Fibroblast of the aortic adventitia (primary cell): ENCODE data around the gene ZNRD2. TPM values are rescaled to one million over a fixed set of nuclear protein-coding genes. Genes with fewer than 3 reads are reported as not detected.

Source experiments
- DNase-seq: peaks from one replicate; pipeline ENCODE4 v3.0.0-alpha.2; 2010; ENCODE audit warnings: low read depth
- H3K4me3 ChIP-seq: 2 replicates; pipeline ENCODE4 v1.5.1; 2011; ENCODE audit warnings: low read depth, mild to moderate bottlenecking, control low read depth, low read length, moderate library complexity
- CTCF ChIP-seq: IDR thresholded peaks from 2 replicates; pipeline ENCODE4 v1.5.1; 2011; ENCODE audit warnings: mild to moderate bottlenecking, low read length, control low read depth, inconsistent platforms; ENCODE audit not compliant: insufficient read depth
- total RNA-seq: library from RNA; depleted of rRNA; stranded (reverse); fragments of >200 nt; gene quantifications from 2 replicates; pipeline ENCODE4 v1.2.3, GENCODE V29; 2012; ENCODE audit warnings: low replicate concordance

Gene ZNRD2
- total RNA-seq, 1 donor, result 48.0 TPM

DNA sequence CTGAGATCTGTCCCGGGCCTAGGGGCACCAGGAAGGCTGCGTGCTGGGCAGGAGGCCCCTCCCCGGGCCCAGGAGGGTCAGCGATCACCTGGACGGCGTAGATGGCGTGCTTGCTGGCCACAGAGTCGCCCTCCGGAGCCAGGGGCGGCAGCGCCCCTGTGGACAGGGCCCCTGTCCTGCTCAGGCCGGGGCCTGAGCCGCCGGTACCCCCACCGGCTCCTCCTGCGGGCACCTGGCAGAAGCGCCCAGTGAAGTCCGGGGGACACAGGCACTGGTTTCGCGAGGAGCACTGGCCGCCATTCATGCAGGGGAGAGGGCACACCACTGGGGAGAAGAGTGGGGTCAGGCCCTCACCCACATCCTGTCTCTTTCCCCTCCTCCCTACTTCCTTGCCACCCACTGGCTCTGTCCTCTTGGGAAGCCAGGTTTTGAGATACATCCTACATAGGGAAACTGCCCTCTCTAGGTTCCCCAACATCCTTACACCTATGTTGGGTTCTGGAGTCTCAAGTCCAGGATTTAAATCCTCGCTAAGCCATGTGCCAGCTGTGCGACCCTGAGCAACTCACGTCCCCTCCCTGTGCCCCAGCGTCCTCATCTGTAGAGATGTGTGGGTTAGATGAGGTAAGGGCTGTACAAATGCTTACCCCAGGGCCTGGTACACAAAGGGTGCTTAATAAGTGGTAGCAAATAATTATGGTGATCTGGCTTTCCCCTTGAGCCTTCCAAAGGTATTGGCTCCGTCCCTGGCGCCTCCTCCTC, 16.0 kb upstream of the ZNRD2 start:
- no peak overlapping the region for H3K4me3 ChIP-seq
- no peak for DNase-seq
- no peak for TF ChIP-seq CTCF

DNA sequence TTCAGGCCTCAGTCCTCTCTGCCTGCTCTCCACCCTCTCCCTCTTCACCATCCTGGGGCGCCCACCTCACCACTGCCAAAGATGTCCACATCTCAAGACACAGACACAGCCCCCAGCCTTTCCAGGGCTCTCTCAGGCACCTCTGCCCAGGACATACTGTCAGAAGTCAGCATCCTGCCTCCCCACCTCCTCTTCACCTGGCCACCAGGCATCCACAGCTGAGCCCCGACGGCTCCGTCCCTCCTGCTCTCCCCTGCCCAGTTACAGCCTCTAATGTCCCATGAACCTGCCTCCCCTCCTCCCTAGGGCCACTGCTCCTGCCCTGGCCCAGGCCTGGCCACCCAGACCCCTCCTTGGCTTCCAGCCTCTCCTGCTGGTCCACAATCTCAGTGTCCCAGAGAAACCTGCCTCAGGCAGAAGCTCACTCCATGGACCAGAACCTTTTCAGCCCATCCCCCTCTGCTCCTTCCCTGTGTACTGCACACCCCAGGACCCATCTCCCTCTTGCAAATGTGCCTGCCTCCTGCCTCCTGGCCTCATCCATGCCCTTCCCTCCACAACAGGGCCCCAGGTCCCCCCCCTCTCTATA, 15.3 kb upstream of the ZNRD2 start:
- no peak for DNase-seq
- H3K4me3 ChIP-seq, result no peak overlapping the region
- TF ChIP-seq CTCF, result no peak

DNA sequence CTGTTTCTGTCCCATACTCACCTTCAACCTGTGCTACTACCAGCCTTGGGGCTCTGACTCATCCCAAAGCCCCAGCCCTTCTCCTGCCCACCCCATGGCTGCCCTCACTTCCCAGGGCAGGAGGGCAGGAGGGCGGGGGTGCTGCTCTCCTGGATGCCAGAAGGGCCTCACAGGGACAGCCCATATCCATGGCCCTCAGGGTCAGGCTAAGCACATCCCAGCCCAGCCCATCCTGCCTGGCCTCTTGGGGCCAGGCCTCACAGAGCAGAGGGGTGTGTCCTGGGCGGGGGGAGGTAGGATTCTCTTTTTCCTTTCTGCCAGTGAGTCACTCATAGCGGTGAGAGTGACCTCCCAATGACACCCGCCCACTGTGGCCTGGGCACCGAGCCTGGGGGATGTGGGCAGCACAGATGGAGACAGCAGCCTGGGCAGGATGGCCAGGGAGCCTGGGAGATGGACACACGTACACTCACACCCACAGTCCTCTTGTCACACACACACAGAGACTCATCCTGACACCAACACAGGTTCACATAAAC, 14.5 kb upstream of the ZNRD2 start:
- peak overlapping the region; percentile 47 for H3K4me3 ChIP-seq
- TF ChIP-seq CTCF, result no peak
- peak; percentile 76 for DNase-seq

DNA sequence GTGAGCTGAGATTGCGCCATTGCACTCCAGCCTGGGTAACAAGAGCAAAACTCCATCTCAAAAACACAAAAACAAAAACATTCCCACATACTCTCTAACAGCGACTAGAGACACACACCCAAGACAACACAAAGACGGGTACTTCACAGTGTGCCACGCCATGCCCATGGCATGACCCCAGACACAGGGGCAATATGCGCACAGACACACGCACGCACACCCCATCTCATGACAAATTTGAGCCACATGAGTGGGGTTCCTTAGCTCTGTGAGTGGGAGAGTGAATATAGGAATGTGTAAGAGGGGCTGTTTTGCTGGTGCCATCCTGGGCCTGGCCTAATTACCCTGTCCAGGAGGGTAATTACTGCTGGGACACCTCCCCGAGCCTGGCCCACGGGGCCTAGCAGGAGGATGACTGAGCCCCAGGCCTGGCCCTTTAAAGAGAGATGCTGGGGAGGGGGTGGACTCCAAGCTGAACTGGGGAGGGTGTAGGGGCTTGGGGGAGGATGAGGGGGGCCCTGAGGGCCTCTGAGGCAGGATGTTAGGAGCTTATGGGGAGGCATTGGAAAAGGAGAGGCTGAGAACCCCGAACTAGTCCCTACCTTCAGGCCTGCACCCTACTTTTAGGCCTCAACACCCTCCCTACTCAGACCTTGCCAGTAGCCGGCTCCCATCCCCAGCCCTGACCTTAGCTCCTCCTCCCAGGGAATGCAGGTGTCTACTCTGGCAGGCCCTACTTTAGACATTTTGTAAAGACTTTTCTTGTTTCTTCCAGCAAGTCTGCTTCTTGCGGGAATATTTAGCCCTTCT, 13.6 kb upstream of the ZNRD2 start:
- DNase-seq, result no peak
- peak overlapping the region; percentile 74 for H3K4me3 ChIP-seq
- no peak for TF ChIP-seq CTCF

DNA sequence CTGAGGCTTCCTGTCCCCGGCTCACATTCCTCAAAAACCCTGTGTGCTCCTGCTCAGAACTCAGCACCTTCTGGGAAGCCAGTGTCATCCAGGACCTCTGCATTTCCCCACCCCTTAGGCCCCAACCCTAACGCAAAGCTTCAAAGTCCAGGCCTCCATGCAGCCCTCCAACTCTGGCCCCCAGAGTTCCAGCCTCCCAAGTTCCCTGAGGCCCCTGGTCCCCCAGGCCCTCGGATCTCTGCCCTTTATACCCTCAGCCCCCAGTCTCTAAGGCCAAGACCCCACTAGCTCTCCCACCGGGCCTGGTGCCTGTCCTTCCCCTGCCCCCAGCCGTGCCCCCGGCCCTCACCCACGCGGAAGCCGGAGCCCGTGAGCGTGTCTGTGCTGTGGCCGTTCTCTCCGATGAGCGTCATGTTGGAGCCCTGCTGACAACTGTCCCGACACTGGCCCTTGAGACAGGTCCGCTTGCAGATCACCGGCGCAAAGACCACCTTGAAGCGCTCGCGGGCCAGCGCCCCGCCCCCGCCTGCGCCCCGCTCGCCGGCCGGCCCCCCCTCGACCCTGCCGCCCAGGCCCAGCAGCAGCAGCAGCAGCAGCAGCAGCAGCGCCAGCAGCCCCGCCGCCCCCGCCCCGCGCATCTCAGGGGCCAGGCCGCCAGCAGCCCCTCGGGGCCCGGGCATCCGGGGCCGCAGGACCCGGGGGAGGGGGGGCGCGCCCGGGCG, 12.8 kb upstream of the ZNRD2 start:
- TF ChIP-seq CTCF, result no peak
- DNase-seq, result peak; percentile 35

More for the DNA sequence above, 12.8 kb upstream of the ZNRD2 start:
- H3K4me3 ChIP-seq, result peak overlapping the region; percentile 74
